Skeletal muscle tissue (tissue), 4 donors: ENCODE measurements around the gene UQCR11. TPM values are rescaled to one million over a fixed set of nuclear protein-coding genes. Genes with fewer than 3 reads are reported as not detected.

Source experiments
- H3K27ac ChIP-seq: one replicate; pipeline ENCODE4 v1.7.0; 2013; ENCODE audit warnings: mild to moderate bottlenecking, low read depth, low read length, inconsistent platforms
- H3K27me3 ChIP-seq, 3 donors: one replicate each; pipeline ENCODE4 v1.7.0; 2013; ENCODE audit warnings: low read length in 3 of 3; ENCODE audit not compliant: control insufficient read depth in 3 of 3, insufficient read depth in 3 of 3
- H3K36me3 ChIP-seq, 3 donors: one replicate each; pipeline ENCODE4 v1.7.0; 2013; ENCODE audit warnings: low read length in 3 of 3; ENCODE audit not compliant: control insufficient read depth in 3 of 3, insufficient read depth in 3 of 3
- H3K4me1 ChIP-seq, 3 donors: one replicate each; pipeline ENCODE4 v1.7.0; 2013; ENCODE audit warnings: low read length in 3 of 3, mild to moderate bottlenecking in 3 of 3; ENCODE audit not compliant: control insufficient read depth in 3 of 3, insufficient read depth in 3 of 3
- H3K4me3 ChIP-seq, 3 donors: one replicate each; pipeline ENCODE4 v1.7.0; 2013; ENCODE audit warnings: low read length in 3 of 3
- H3K9ac ChIP-seq, 3 donors: one replicate each; pipeline ENCODE4 v1.7.0; 2013; ENCODE audit warnings: low read length in 3 of 3, mild to moderate bottlenecking in 3 of 3, moderate library complexity in 2 of 3, low read depth in 1 of 3
- H3K9me3 ChIP-seq, 3 donors: one replicate each; pipeline ENCODE4 v1.7.0; 2013; ENCODE audit warnings: low read length in 3 of 3; ENCODE audit not compliant: control insufficient read depth in 3 of 3
- total RNA-seq: library from RNA; depleted of rRNA; stranded (reverse); fragments of >200 nt; gene quantifications from one replicate; pipeline ENCODE4 v1.2.3, GENCODE V29; 2014
- donor health status: Osteomylitis.

The UQCR11 gene
- total RNA-seq, 1 donor from 2014 or later, result 82.5 TPM

GRCh38 chr19:1609103-1609396, 3.8 kb upstream of the UQCR11 start:
- Histone ChIP-seq H3K27ac (no peak overlapping the region), H3K36me3 (peaks cover 22 to 29% (median 27%) of the 10 kb centered on the region in 3 donors), H3K9ac (no peak overlapping the region), H3K4me1 (peaks cover 11 to 16% (median 15%) of the 10 kb centered on the region in 3 donors), H3K27me3 (no peaks in the 10 kb centered on the region), H3K9me3 (no peaks in the 10 kb centered on the region), H3K4me3 (no peak overlapping the region)

- H3K27ac ChIP-seq, result no peak overlapping the region
- H3K36me3 ChIP-seq, result peaks cover 19 to 29% (median 23%) of the 10 kb centered on the region in 3 donors
- no peak overlapping the region for H3K9ac ChIP-seq
- H3K27me3 ChIP-seq, result no peaks in the 10 kb centered on the region
- peaks cover 14 to 20% (median 20%) of the 10 kb centered on the region in 3 donors for H3K4me1 ChIP-seq
- no peaks in the 10 kb centered on the region for H3K9me3 ChIP-seq
- H3K4me3 ChIP-seq, result no peak overlapping the region
These were observed 3.3 kb upstream of the UQCR11 start for GRCh38 chr19:1608359-1609102.

GRCh38 chr19:1606138-1606651, 933 bp upstream of the UQCR11 start:
- Histone ChIP-seq H3K27ac (peak overlapping the region; percentile 91), H3K9me3 (no peaks in the 10 kb centered on the region), H3K36me3 (peaks cover 3 to 16% (median 9%) of the 10 kb centered on the region in 3 donors), H3K27me3 (no peaks in the 10 kb centered on the region), H3K4me3 (peak overlapping the region; percentile 95 to 98 (median 97)), H3K9ac (peak overlapping the region; percentile 75 to 93 (median 87)), H3K4me1 (peaks cover 18 to 29% (median 28%) of the 10 kb centered on the region in 3 donors)

- Histone ChIP-seq H3K27ac (no peak overlapping the region), H3K36me3 (peaks cover 21 to 24% (median 22%) of the 10 kb centered on the region in 3 donors)
These were observed 3.1 kb downstream of the UQCR11 start for GRCh38 chr19:1602091-1602707.

GRCh38 chr19:1601613-1602064, 3.6 kb downstream of the UQCR11 start:
- H3K9me3 ChIP-seq, result no peaks in the 10 kb centered on the region
- peaks cover 22 to 27% (median 24%) of the 10 kb centered on the region in 3 donors for H3K36me3 ChIP-seq
- H3K27me3 ChIP-seq, result no peaks in the 10 kb centered on the region
- no peak overlapping the region for H3K27ac ChIP-seq
- H3K9ac ChIP-seq, result no peak overlapping the region
- H3K4me1 ChIP-seq, result peaks cover 18 to 29% (median 28%) of the 10 kb centered on the region in 3 donors
- H3K4me3 ChIP-seq, result no peak overlapping the region

More at GRCh38 chr19:1602091-1602707, 3.1 kb downstream of the UQCR11 start:
- Histone ChIP-seq H3K9ac (no peak overlapping the region), H3K4me3 (no peak overlapping the region), H3K9me3 (no peaks in the 10 kb centered on the region), H3K27me3 (no peaks in the 10 kb centered on the region), H3K4me1 (peaks cover 18 to 29% (median 28%) of the 10 kb centered on the region in 3 donors)

- no peak overlapping the region for H3K27ac ChIP-seq
- H3K4me3 ChIP-seq, result no peak overlapping the region
- peaks cover 28 to 31% (median 29%) of the 10 kb centered on the region in 3 donors for H3K36me3 ChIP-seq
- H3K9me3 ChIP-seq, result no peaks in the 10 kb centered on the region
- H3K9ac ChIP-seq, result no peak overlapping the region
- H3K27me3 ChIP-seq, result no peaks in the 10 kb centered on the region
- H3K4me1 ChIP-seq, result peaks cover 11 to 17% (median 16%) of the 10 kb centered on the region in 3 donors
These were observed 5.8 kb downstream of the UQCR11 start for GRCh38 chr19:1599460-1599846.

- Histone ChIP-seq H3K36me3 (peaks cover 28 to 34% (median 31%) of the 10 kb centered on the region in 3 donors), H3K9me3 (no peaks in the 10 kb centered on the region), H3K27ac (no peak overlapping the region), H3K27me3 (no peaks in the 10 kb centered on the region), H3K4me1 (peaks cover 7 to 12% (median 11%) of the 10 kb centered on the region in 3 donors), H3K9ac (no peak overlapping the region), H3K4me3 (no peak overlapping the region)
These were observed 6.3 kb downstream of the UQCR11 start for GRCh38 chr19:1598777-1599459.

- Histone ChIP-seq H3K36me3 (peaks cover 18 to 21% (median 18%) of the 10 kb centered on the region in 3 donors), H3K9me3 (no peaks in the 10 kb centered on the region), H3K4me3 (peak overlapping the region; percentile 82 to 86 (median 82)), H3K27me3 (no peaks in the 10 kb centered on the region), H3K4me1 (peaks cover 14 to 25% (median 21%) of the 10 kb centered on the region in 3 donors), H3K9ac (peak overlapping the region; percentile 86 to 91 (median 90)), H3K27ac (peak overlapping the region; percentile 77)
These were observed 11.8 kb downstream of the UQCR11 start for GRCh38 chr19:1593501-1593772.

- Histone ChIP-seq H3K9ac (peak within 1 kb of the TSS; percentile 90 to 95 (median 94)), H3K4me1 (peaks cover 14 to 29% (median 26%) of the 10 kb centered on the region in 3 donors), H3K27ac (peak within 1 kb of the TSS; percentile 84), H3K9me3 (no peaks in the 10 kb centered on the region), H3K27me3 (no peaks in the 10 kb centered on the region), H3K36me3 (peaks cover 15 to 17% (median 16%) of the 10 kb centered on the region in 3 donors), H3K4me3 (peak within 1 kb of the TSS; percentile 82 to 86 (median 85))
These were observed 12.3 kb downstream of the UQCR11 start, which contains the start of gene MBD3 for GRCh38 chr19:1592755-1593500. Gene MBD3 (minus strand): TSS chr19:1592865. CDS start chr19:1592631, 234 bp downstream.
